Stimulated activated CD4-positive, alpha-beta T cell treated with anti-CD3 and anti-CD28 coated beads, Interleukin-12 subunit alpha, Interleukin-12 subunit beta, amount 100 ng/mL, for 4 hours (primary cell): ENCODE measurements around the gene OR14I1.
"Not testable (repeated sequence)": the region's sequence is repeated elsewhere in the genome, so short reads cannot be mapped to it uniquely, and the experiment has no call there.

ENCODE experiments used
- DNase-seq: peaks from one replicate; pipeline ENCODE4 v3.0.0-alpha.2; 2020

Gene OR14I1

DNA sequence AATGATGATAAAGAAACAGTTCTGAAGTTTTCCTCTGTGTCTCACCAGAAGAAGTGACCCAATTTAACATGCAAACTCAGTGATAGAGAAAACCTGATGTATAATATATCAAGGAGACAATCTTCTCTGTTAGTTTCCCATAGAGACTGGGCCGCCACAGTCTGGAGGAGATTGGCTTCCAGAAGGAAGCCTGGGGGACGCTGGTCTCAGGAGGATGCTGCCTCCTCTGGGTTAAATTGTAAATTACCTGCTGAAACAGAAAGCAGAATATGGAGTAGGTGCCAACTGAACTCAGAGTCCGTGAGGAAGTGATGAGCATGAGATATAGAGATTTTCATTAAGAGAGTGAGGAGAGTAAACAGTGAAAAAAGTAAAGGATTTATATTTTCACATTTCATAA, 15.8 kb downstream of the OR14I1 start:
- no peak for DNase-seq

GRCh38 chr1:248681651-248682050, 20.9 kb downstream of the OR14I1 start:
- DNase-seq, result no peak

DNA sequence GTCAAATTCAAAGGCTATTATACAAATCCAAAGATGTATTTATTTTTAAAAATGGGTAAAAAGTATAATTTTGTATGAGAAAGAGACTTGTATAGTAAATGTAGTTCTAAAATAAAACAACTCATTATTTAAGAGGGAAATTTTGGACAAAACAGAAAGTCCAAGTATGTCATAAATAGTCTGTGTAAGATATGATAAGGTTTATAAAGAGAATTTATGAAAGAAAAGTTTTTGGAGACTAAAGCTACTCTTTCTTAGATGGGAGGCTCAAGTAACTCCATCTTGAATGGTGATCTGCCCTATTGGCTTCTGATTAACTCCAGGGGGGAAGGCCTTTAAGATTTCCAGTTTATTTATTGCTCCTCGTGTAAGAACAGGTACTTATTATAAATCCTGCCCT, 32.6 kb downstream of the OR14I1 start:
- no peak for DNase-seq

- not testable (repeated sequence) for DNase-seq
Observed at GRCh38 chr1:248663453-248664328, 38.9 kb downstream of the OR14I1 start.

GRCh38 chr1:248656797-248657196, 45.8 kb downstream of the OR14I1 start:
- not testable (repeated sequence) for DNase-seq

DNA sequence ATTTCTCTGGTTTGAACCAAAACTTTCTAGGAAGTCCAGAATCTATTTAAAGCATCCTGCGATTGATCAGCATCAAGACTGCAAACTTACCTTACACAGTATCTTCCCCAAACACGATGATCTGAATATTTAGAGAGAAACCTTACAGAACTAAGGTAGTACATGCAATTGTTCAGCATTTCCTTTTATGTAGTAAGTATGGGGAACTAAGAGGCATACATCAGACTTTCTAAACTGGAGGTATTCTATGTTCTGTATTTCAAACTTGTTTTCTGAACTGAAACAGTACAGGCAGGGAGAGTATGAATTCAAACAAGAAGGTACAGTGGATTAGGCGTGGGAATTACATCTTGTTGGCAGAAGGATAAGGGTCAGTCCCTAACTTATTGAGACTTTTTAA, 47.2 kb downstream of the OR14I1 start, which contains the start of gene OR2T27:
OR2T27 (minus strand) TSS at position 175 of the 400 bp plus-strand sequence. CDS start 4,644 bp downstream, outside the sequence.
- DNase-seq, result not testable (repeated sequence)
